Hepatocyte (in vitro differentiated cells): Measurements from ENCODE around the gene STK38L. TPM values are rescaled to one million over a fixed set of nuclear protein-coding genes. Genes with fewer than 3 reads are reported as not detected.

Source experiments
- DNase-seq: peaks from one replicate; pipeline ENCODE4 v3.0.0-alpha.2; 2016; ENCODE audit warnings: low spot score
- H2AFZ ChIP-seq: fragments of 200-600 bp; sonication (generic); 2 replicates; pipeline ENCODE4 v1.6.0; 2016; ENCODE audit warnings: antibody characterized with exemption, mild to moderate bottlenecking
- H3K27ac ChIP-seq: fragments of 200-600 bp; sonication (generic); 2 replicates; pipeline ENCODE4 v1.5.1; 2016; ENCODE audit warnings: mild to moderate bottlenecking
- H3K27me3 ChIP-seq: fragments of 200-600 bp; sonication (generic); 2 replicates; pipeline ENCODE4 v1.6.1; 2016
- H3K36me3 ChIP-seq: fragments of 200-600 bp; sonication (generic); replicated peaks from 2 replicates; pipeline ENCODE4 v1.5.1; 2016; ENCODE audit warnings: low read depth; ENCODE audit not compliant: insufficient read depth
- H3K4me1 ChIP-seq: fragments of 200-600 bp; sonication (generic); 2 replicates; pipeline ENCODE4 v1.5.1; 2016; ENCODE audit warnings: mild to moderate bottlenecking, moderate library complexity; ENCODE audit not compliant: insufficient read depth
- H3K4me2 ChIP-seq: fragments of 200-600 bp; sonication (generic); 2 replicates; pipeline ENCODE4 v1.6.0; 2016
- H3K4me3 ChIP-seq: fragments of 200-600 bp; sonication (generic); 2 replicates; pipeline ENCODE4 v1.5.1; 2016; ENCODE audit warnings: mild to moderate bottlenecking
- H3K79me2 ChIP-seq: fragments of 200-600 bp; sonication (generic); 2 replicates; pipeline ENCODE4 v1.6.0; 2017; ENCODE audit warnings: mild to moderate bottlenecking
- H3K9me2 ChIP-seq: fragments of 200-600 bp; sonication (generic); replicated peaks from 2 replicates; pipeline ENCODE4 v1.6.0; 2017; ENCODE audit warnings: mild to moderate bottlenecking; ENCODE audit not compliant: insufficient read depth
- H3K9me3 ChIP-seq: fragments of 200-600 bp; sonication (generic); 2 replicates; pipeline ENCODE4 v1.5.1; 2016; ENCODE audit warnings: low read depth, mild to moderate bottlenecking
- H4K20me1 ChIP-seq: fragments of 200-600 bp; sonication (generic); 2 replicates; pipeline ENCODE4 v1.6.0; 2016; ENCODE audit warnings: mild to moderate bottlenecking; ENCODE audit not compliant: insufficient read depth, poor library complexity, severe bottlenecking
- CTCF ChIP-seq: fragments of 200-600 bp; sonication (generic); IDR thresholded peaks from 2 replicates; pipeline ENCODE4 v1.5.1; 2016; ENCODE audit warnings: antibody characterized with exemption, mild to moderate bottlenecking; ENCODE audit not compliant: poor library complexity
- EZH2 ChIP-seq: fragments of 200-600 bp; sonication (generic); IDR thresholded peaks from 2 replicates; pipeline ENCODE4 v1.6.1; 2016; ENCODE audit warnings: antibody characterized with exemption, mild to moderate bottlenecking, borderline replicate concordance
- EZH2phosphoT487 ChIP-seq: fragments of 200-600 bp; sonication (generic); IDR thresholded peaks from one replicate; pipeline ENCODE4 v1.6.1; 2018; ENCODE audit warnings: antibody characterized with exemption, mild to moderate bottlenecking, low read depth, moderate library complexity; ENCODE audit not compliant: unreplicated experiment, severe bottlenecking
- WGBS: methylation state at CpG from one replicate; pipeline ENCODE4 v1.1.6; 2016; ENCODE audit warnings: low lambda C conversion rate; ENCODE audit errors: missing lambda C conversion rate; 5-methylcytosine and 5-hydroxymethylcytosine counted together
- polyA plus RNA-seq: library from polyadenylated mRNA; unstranded; fragments of >200 nt; fragmentation: Nextera tagmentation; extraction: Ambion mirVana; gene quantifications from 2 replicates; pipeline ENCODE4 v1.2.1, GENCODE V29; 2016
- total RNA-seq: library from RNA; depleted of rRNA; stranded (reverse); fragments of >200 nt; gene quantifications from 2 replicates; pipeline ENCODE4 v1.2.3, GENCODE V29; 2014

STK38L gene
- total and polyA plus RNA-seq, 2 experiments from 2014 or later: 18.8 to 36.7 TPM

GRCh38 chr12:27199638-27200300 is 44.3 kb upstream of the STK38L start:
- Histone ChIP-seq H3K4me2 (no peak overlapping the region), H3K9me2 (no peaks in the 10 kb centered on the region), H2AFZ (no peak overlapping the region), H3K27ac (no peak overlapping the region), H3K79me2 (no peaks in the 10 kb centered on the region), H3K27me3 (no peaks in the 10 kb centered on the region), H3K4me3 (no peak overlapping the region), H4K20me1 (no peaks in the 10 kb centered on the region), H3K36me3 (no peaks in the 10 kb centered on the region), H3K4me1 (no peaks in the 10 kb centered on the region), H3K9me3 (no peaks in the 10 kb centered on the region)
- no peak for TF ChIP-seq EZH2
- no peak for TF ChIP-seq CTCF
- TF ChIP-seq EZH2phosphoT487: no peak
- no peak for DNase-seq
- 88% methylated on average over 2 of the region's 2 CpGs for WGBS

GRCh38 chr12:27201169-27201568 is 42.9 kb upstream of the STK38L start:
- Histone ChIP-seq H3K4me2 (no peak overlapping the region), H3K9me2 (no peaks in the 10 kb centered on the region), H3K36me3 (no peaks in the 10 kb centered on the region), H3K27me3 (no peaks in the 10 kb centered on the region), H2AFZ (no peak overlapping the region), H3K4me3 (no peak overlapping the region), H3K79me2 (no peaks in the 10 kb centered on the region), H3K27ac (no peak overlapping the region), H3K9me3 (no peaks in the 10 kb centered on the region), H3K4me1 (no peaks in the 10 kb centered on the region), H4K20me1 (no peaks in the 10 kb centered on the region)
- TF ChIP-seq EZH2phosphoT487 (no peak), EZH2 (no peak), CTCF (no peak)
- WGBS: 89% methylated on average over 1 of the region's 1 CpG
- no peak for DNase-seq

GRCh38 chr12:27206801-27207502 is 37.1 kb upstream of the STK38L start:
- no peak overlapping the region for H3K27ac ChIP-seq
- no peaks in the 10 kb centered on the region for H3K79me2 ChIP-seq
- H3K4me1 ChIP-seq: no peaks in the 10 kb centered on the region
- H2AFZ ChIP-seq: no peak overlapping the region
- no peak overlapping the region for H3K4me3 ChIP-seq
- no peak overlapping the region for H3K4me2 ChIP-seq
- WGBS: 84% methylated on average over 1 of the region's 1 CpG
- TF ChIP-seq CTCF (no peak), EZH2 (no peak), EZH2phosphoT487 (no peak)
- H3K27me3 ChIP-seq: no peaks in the 10 kb centered on the region
- H3K9me2 ChIP-seq: no peaks in the 10 kb centered on the region
- H3K36me3 ChIP-seq: no peaks in the 10 kb centered on the region
- DNase-seq: no peak
- no peaks in the 10 kb centered on the region for H4K20me1 ChIP-seq
- no peaks in the 10 kb centered on the region for H3K9me3 ChIP-seq
